Measurements from ENCODE around the gene NSD2.

- TF ChIP-seq CTCF (IDR thresholded peaks at IDR 0.05) (no peak), POLR2A (IDR thresholded peaks at IDR 0.05) (no peak)
Observed at GRCh38 chr4:1969928-1970723, 98.9 kb downstream of the NSD2 start.

Data from Peyer's patch (tissue), 4 donors.